Esophagus squamous epithelium (tissue), 4 donors: ENCODE results near the gene SLC1A3.

Source experiments
- POLR2A ChIP-seq, 4 donors: fragments of 450-650 bp; IDR thresholded peaks; one replicate each; pipeline ENCODE4 v1.6.1; 2017; ENCODE audit warnings: antibody characterized with exemption in 4 of 4, mild to moderate bottlenecking in 4 of 4, moderate library complexity in 3 of 4
- TF ChIP-seq, protein P1 (sequence below), 6 experiments: fragments of 450-650 bp in 4 of 6; fragments of 200-600 bp in 2 of 6; sonication (generic) in 2 of 6; IDR thresholded peaks; one replicate each; pipeline ENCODE4 v1.5.1; 2016 to 2019; ENCODE audit warnings: antibody characterized with exemption in 6 of 6, mild to moderate bottlenecking in 4 of 6, moderate library complexity in 4 of 6

DNA sequence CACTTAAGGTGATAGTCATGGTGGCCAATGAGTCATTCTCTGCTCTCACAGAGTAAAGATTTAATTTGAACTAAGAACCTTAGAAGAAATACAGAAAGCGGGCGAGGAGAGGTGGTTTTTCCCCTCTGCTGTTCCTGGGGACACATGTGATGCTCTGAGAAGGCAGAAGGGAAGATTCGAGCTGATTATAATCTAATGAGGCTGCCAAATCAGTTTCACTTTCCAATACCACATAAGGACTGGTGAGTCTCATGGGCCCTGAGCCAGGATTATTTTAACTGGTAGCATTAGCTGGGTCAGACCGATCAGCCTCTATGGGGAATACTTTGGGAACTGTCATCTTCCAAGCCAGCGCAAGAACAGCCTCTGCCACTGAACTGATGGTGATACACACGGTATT lies 116.5 kb downstream of the SLC1A3 start:
- TF ChIP-seq, protein P1, sequence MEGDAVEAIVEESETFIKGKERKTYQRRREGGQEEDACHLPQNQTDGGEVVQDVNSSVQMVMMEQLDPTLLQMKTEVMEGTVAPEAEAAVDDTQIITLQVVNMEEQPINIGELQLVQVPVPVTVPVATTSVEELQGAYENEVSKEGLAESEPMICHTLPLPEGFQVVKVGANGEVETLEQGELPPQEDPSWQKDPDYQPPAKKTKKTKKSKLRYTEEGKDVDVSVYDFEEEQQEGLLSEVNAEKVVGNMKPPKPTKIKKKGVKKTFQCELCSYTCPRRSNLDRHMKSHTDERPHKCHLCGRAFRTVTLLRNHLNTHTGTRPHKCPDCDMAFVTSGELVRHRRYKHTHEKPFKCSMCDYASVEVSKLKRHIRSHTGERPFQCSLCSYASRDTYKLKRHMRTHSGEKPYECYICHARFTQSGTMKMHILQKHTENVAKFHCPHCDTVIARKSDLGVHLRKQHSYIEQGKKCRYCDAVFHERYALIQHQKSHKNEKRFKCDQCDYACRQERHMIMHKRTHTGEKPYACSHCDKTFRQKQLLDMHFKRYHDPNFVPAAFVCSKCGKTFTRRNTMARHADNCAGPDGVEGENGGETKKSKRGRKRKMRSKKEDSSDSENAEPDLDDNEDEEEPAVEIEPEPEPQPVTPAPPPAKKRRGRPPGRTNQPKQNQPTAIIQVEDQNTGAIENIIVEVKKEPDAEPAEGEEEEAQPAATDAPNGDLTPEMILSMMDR (IDR thresholded peaks at IDR 0.05), result no peak
- TF ChIP-seq POLR2A (IDR thresholded peaks at IDR 0.05), result no peak
